GM21737 (cell line): ENCODE results near the gene KCNC1.

ENCODE experiments used
- ATAC-seq: cut with Tn5 transposase; IDR thresholded peaks from one replicate; pipeline ENCODE4 v1.9.1; 2021; ENCODE audit warnings: mild to moderate bottlenecking, moderate library complexity; ENCODE audit not compliant: unreplicated experiment

KCNC1 gene

GRCh38 chr11:17788084-17788483, 53.5 kb downstream of the KCNC1 start:
- ATAC-seq = no peak

GRCh38 chr11:17790453-17790852, 55.9 kb downstream of the KCNC1 start:
- no peak for ATAC-seq

- no peak for ATAC-seq
Measured at GRCh38 chr11:17791144-17791543, 56.6 kb downstream of the KCNC1 start.

GRCh38 chr11:17792161-17792560, 57.6 kb downstream of the KCNC1 start:
- no peak for ATAC-seq

GRCh38 chr11:17793642-17794170, 59.1 kb downstream of the KCNC1 start:
- no peak for ATAC-seq

- no peak for ATAC-seq
Measured at GRCh38 chr11:17794981-17795380, 60.4 kb downstream of the KCNC1 start.

GRCh38 chr11:17796154-17796553, 61.6 kb downstream of the KCNC1 start:
- no peak for ATAC-seq

GRCh38 chr11:17798253-17798652, 63.7 kb downstream of the KCNC1 start:
- ATAC-seq = no peak

GRCh38 chr11:17798716-17799115, 64.1 kb downstream of the KCNC1 start:
- ATAC-seq = no peak

- ATAC-seq = no peak
Measured at GRCh38 chr11:17799147-17799546, 64.6 kb downstream of the KCNC1 start.

GRCh38 chr11:17801166-17801565, 66.6 kb downstream of the KCNC1 start:
- no peak for ATAC-seq

- no peak for ATAC-seq
Measured at GRCh38 chr11:17802491-17802890, 67.9 kb downstream of the KCNC1 start.

- ATAC-seq = no peak
Measured at GRCh38 chr11:17803754-17804334, 69.3 kb downstream of the KCNC1 start.

GRCh38 chr11:17805043-17805442, 70.5 kb downstream of the KCNC1 start:
- no peak for ATAC-seq

GRCh38 chr11:17805873-17806272, 71.3 kb downstream of the KCNC1 start:
- no peak for ATAC-seq

- ATAC-seq = no peak
Measured at GRCh38 chr11:17807034-17807433, 72.5 kb downstream of the KCNC1 start.

- ATAC-seq = no peak
Measured at GRCh38 chr11:17810041-17810440, 75.5 kb downstream of the KCNC1 start.

GRCh38 chr11:17810746-17811145, 76.2 kb downstream of the KCNC1 start:
- no peak for ATAC-seq

GRCh38 chr11:17811352-17811751, 76.8 kb downstream of the KCNC1 start:
- no peak for ATAC-seq

- ATAC-seq = no peak
Measured at GRCh38 chr11:17812091-17812864, 77.7 kb downstream of the KCNC1 start.

- ATAC-seq = no peak
Measured at GRCh38 chr11:17812865-17813187, 78.2 kb downstream of the KCNC1 start.

- ATAC-seq = no peak
Measured at GRCh38 chr11:17813391-17814059, 78.9 kb downstream of the KCNC1 start.
